ENCODE data around the gene KCTD14. TPM values are rescaled to one million over a fixed set of nuclear protein-coding genes. Genes with fewer than 3 reads are reported as not detected.

KCTD14 gene
- total and polyA plus RNA-seq, 2 of the 8 experiments (the other 6 are each of a cell fraction or from before 2014, with no cell fraction given), result 21.6 to 24.9 TPM

DNA sequence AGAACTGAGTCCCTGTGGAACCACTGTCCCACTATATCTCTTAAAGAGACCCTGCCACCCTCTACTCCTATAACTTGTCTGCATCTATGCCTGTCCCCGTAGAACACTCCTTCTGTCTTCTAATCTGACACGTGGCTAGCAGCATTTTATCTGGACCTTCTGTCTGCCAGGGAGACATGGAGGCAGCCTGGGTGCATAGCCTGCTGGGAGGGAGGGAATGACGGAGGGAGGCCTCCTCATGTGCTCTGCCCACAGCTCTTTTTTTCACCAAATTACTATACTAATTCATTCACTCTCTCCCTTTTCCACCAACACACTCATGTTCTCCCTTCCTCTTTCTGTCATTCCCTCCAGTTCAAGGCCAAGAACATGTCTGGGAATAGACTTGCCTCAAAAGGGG lies 33.0 kb upstream of the KCTD14 start:
- Histone ChIP-seq H3K79me1 (ENCODE audit: low read depth, low read length) (no peaks in the 10 kb centered on the region), H2AFZ (ENCODE audit: low read length) (no peak overlapping the region), H3K23me2 (ENCODE audit: low read depth, low read length) (no peaks in the 10 kb centered on the region), H2BK120ac (replicated peaks; ENCODE audit: low read depth, low read length) (no peak overlapping the region), H2BK12ac (ENCODE audit: low read depth, low read length) (no peak overlapping the region), H4K8ac (ENCODE audit: extremely low read depth, insufficient read depth, low read length) (no peak overlapping the region), H3K4me3 (ENCODE audit: extremely low read depth in 1 of 4, insufficient read depth in 2 of 4, low read depth in 3 of 4, low read length in 4 of 4) (no peak overlapping the region), H3K36me3 (ENCODE audit: control insufficient read depth in 2 of 4, insufficient read depth in 4 of 4, low read length in 3 of 4) (no peaks in the 10 kb centered on the region), H2BK20ac (ENCODE audit: low read length) (no peak overlapping the region), H2AK5ac (ENCODE audit: low read depth, low read length) (no peak overlapping the region), H4K5ac (ENCODE audit: insufficient read length, low read depth, low read length) (no peak overlapping the region), H3K9me3 (ENCODE audit: insufficient read depth in 2 of 2, low read depth in 1 of 2, low read length in 1 of 2) (no peaks in the 10 kb centered on the region), H3K23ac (ENCODE audit: insufficient read length) (no peak overlapping the region), H3K27me3 (replicated peaks in 1 of 4; ENCODE audit: control insufficient read depth in 3 of 4, extremely low read depth in 1 of 4, insufficient read depth in 3 of 4, low read length in 3 of 4) (no peaks in the 10 kb centered on the region), H3K9ac (replicated peaks in 1 of 4; ENCODE audit: extremely low read depth in 1 of 4, low read depth in 3 of 4, low read length in 3 of 4) (no peak overlapping the region), H4K91ac (replicated peaks; ENCODE audit: insufficient read length, low read length) (no peak overlapping the region), H4K20me1 (replicated peaks in 1 of 2; ENCODE audit: control insufficient read depth in 1 of 2, insufficient read depth in 2 of 2, low read length in 2 of 2) (no peaks in the 10 kb centered on the region), H3K14ac (ENCODE audit: insufficient read length) (no peak overlapping the region), H3K56ac (replicated peaks; ENCODE audit: insufficient read length, low read depth, low read length) (no peak overlapping the region), H3K4ac (replicated peaks; ENCODE audit: insufficient read length, low read depth, low read length) (no peak overlapping the region), H3K27ac (ENCODE audit: low read depth, low read length) (no peak overlapping the region), H3K4me1 (replicated peaks in 1 of 4; ENCODE audit: control insufficient read depth in 3 of 4, insufficient read depth in 4 of 4, low read length in 3 of 4) (no peaks in the 10 kb centered on the region; a peak in 1 of 7 replicates), H2BK5ac (ENCODE audit: low read depth, low read length) (no peak overlapping the region), H3K4me2 (ENCODE audit: insufficient read depth in 1 of 2, low read depth in 2 of 2, low read length in 2 of 2) (no peak overlapping the region), H3K79me2 (ENCODE audit: control insufficient read depth in 1 of 2, insufficient read depth in 2 of 2, low read length in 2 of 2) (no peaks in the 10 kb centered on the region), H2BK15ac (ENCODE audit: low read length) (no peak overlapping the region), H3K18ac (ENCODE audit: extremely low read depth, low read length) (no peak overlapping the region)
- FAIRE-seq (no peak), DNase-seq (ENCODE audit: low read depth in 1 of 2, low spot score in 2 of 2) (no peak)
- ChIA-PET POLR2A (ENCODE audit: partially characterized antibody) (interaction anchor here (1.6 to 2.0 kb wide), 3 partner anchors 10 to 24 kb away, joined by 4 to 6 read pairs (median 5); partner anchors contain the start of gene NDUFC2), CTCF (ENCODE audit: partially characterized antibody) (interaction anchor here (0.7 to 5.2 kb wide), 3 partner anchors 11 to 530 kb away, joined by 3 to 29 read pairs (median 4); no protein-coding TSS in a partner anchor)
- 86% methylated on average over 3 of the region's 3 CpGs; no CpG with 5 or more reads in 1 of the 2 experiments for WGBS, 2 experiments (ENCODE audit: extremely low coverage in 1 of 2, insufficient coverage in 1 of 2, insufficient read length in 1 of 2, insufficient replicate concordance in 2 of 2, low coverage in 1 of 2, low lambda C conversion rate in 2 of 2, missing lambda C conversion rate in 1 of 2)
- TF ChIP-seq EP300 (IDR thresholded peaks at IDR 0.05; ENCODE audit: borderline replicate concordance in 1 of 2, low read depth in 2 of 2, low read length in 2 of 2) (no peak), ASH2L (IDR thresholded peaks at IDR 0.05; ENCODE audit: low read length) (no peak), POLR2AphosphoS5 (IDR thresholded peaks at IDR 0.05; ENCODE audit: low read depth, low read length) (no peak), CEBPB (IDR thresholded peaks at IDR 0.05; ENCODE audit: low read depth, low read length) (no peak), JUND (IDR thresholded peaks at IDR 0.05; ENCODE audit: low read length) (no peak), TBP (IDR thresholded peaks at IDR 0.05; ENCODE audit: low read depth, low read length) (no peak), TAF7 (optimal IDR thresholded peaks at IDR 0.05; ENCODE audit: borderline replicate concordance, low read depth, low read length) (no peak)
